Measurements from ENCODE around the gene SLC2A9.

DNA sequence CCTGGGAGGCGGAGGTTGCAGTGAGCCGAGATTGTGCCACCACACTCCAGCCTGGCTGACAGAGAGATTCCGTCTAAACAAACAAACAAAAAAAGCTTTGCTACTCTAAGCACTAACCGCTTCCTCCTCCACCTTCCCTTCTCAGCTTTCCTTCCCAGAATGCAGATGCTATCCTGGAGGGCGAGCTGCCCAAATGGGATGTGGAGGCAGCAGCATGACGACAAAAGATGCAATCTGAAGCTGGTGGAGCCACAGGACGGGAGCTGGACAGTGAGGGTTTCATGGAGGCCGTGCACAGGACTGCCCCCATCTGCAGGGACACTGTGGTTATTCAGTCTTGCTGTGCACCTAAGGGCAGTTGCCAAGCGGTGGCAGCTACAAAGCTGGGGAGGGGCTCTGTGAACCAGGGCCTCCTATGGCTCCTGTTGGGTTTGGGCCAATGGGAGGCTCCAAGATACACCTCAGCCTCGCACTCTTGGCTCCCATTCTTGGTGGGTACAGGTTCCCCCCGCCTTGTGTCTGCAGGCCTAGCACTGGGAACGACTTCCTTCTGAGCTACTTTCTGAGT is 47.9 kb upstream of the SLC2A9 start:
- TF ChIP-seq CTCF (IDR thresholded peaks at IDR 0.05) (no peak), POLR2A (IDR thresholded peaks at IDR 0.05) (no peak)
